ENCODE data around the gene MMAB.

The MMAB gene

DNA sequence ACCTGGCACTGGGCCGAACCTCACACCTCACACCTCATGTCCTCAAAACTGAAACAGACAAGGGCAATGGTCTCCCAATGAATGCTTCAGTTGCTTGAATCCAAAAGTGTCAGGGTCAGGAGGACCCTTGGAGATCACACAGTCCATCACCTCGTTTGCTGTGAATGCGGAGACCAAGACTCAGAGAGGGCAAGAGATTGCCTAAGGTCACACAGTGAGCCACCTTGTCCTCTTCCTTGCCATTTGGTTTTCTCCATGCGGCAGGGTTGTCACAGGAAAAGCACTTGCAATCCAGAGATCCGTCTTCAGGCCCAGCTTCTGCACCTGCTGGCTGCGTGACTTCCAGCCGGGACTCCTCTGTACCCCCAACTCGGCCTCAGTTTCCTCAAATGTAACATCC, 28.3 kb upstream of the MMAB start:
- no peak for DNase-seq

GRCh38 chr12:109600995-109601394, 27.7 kb upstream of the MMAB start:
- DNase-seq = no peak

- no peak for DNase-seq
Observed at GRCh38 chr12:109600481-109600880, 27.2 kb upstream of the MMAB start.

GRCh38 chr12:109599087-109599486, 25.8 kb upstream of the MMAB start:
- no peak for DNase-seq

GRCh38 chr12:109598428-109598854, 25.1 kb upstream of the MMAB start:
- DNase-seq = no peak

GRCh38 chr12:109597795-109598427, 24.6 kb upstream of the MMAB start:
- DNase-seq = peak; percentile 47

DNA sequence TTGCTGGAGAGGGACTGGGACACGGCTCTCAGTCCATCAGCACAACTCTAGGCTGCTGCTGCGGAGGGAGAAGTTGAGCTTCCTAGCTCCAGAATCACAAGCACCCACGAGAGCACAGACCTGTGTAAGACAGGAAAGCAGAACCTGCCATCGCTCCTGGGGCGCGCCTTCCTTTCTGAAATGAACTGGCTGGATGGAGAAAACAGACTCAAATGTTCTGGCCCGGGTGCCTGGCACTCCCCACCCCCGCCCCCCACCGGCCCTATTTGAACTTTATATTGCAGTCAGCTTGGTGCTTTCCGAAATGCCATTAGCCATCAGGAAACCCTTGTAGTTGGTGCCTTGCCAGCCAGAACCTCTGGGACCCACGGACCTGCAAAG, 24.1 kb upstream of the MMAB start:
- no peak for DNase-seq

- DNase-seq = no peak
Observed at GRCh38 chr12:109596418-109597244, 23.3 kb upstream of the MMAB start.

GRCh38 chr12:109595321-109595902, 22.1 kb upstream of the MMAB start:
- DNase-seq = no peak

DNA sequence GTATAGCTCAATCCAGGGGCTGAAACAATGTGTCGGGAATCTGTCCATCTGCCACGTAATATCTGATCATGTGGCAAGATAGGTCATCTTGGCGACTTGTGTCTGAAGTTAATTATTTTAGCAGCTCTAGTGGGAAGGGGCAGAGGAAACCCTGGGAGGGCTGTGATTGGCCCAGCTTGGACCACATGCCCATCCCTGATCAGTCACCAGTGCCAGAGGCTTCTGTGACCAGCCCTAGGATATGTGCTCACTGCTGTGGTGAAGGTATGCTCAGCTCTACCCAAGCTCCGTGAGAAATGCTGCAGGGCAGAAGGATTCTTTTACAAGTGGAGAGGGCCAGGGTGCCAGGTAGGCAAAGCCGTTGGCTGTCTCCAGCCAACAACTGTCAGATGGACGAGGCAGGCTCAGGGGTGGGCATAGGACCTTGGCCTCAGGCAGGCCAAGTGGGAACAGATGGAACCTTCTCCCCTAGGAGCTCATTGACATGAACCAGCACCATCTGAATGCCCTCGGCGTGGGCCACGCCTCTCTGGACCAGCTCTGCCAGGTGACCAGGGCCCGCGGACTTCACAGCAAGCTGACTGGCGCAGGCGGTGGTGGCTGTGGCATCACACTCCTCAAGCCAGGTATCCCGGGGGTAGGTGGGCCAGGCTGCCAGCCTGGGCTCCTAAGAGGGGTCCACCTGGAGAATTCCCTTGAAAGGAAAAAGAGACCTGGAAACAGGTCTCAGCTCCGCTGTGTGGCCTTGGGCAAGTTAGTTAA, 21.4 kb upstream of the MMAB start:
- DNase-seq = no peak

- DNase-seq = no peak
Observed at GRCh38 chr12:109592905-109593272, 19.6 kb upstream of the MMAB start.

GRCh38 chr12:109592195-109592904, 19.0 kb upstream of the MMAB start:
- no peak for DNase-seq

DNA sequence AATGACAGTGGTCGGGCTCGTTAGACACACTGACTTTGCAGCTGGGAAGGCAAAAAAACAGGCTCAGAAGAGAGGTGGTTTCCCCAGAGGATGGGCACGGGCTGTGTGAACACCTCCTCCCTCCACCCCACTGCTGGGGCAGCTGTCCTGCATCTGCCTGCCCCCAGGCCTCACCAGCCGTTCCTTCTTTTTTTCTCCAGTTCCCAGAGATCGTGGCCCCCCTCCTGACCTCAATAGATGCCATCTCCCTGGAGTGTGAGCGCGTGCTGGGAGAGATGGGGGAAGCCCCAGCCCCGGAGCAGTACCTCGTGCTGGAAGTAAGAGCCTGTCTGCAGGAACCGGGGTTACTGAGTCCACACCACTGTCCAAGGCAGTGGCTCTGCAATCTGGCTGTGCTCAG, 17.7 kb upstream of the MMAB start:
- DNase-seq = no peak

DNA sequence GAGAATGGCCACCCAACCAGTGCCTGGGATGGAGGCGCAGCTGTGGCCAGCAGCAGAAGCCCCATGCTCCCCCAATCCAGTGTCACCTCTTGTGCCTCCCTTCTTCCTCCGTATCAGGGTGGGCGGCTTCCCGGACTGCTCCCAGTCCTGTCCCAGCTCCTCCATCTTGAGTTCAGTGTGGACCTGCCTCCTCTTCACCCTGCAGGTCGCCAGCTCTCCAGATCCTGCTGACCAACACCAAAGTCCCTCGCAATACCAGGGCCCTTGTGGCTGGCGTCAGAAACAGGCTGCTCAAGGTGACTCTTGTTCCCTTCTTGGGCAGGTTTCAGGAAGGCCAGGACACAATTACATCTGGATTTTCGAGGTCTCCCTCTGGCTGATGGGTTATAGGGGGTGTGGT, 17.3 kb upstream of the MMAB start:
- DNase-seq = no peak

- no peak for DNase-seq
Observed at GRCh38 chr12:109589691-109590245, 16.5 kb upstream of the MMAB start.

DNA sequence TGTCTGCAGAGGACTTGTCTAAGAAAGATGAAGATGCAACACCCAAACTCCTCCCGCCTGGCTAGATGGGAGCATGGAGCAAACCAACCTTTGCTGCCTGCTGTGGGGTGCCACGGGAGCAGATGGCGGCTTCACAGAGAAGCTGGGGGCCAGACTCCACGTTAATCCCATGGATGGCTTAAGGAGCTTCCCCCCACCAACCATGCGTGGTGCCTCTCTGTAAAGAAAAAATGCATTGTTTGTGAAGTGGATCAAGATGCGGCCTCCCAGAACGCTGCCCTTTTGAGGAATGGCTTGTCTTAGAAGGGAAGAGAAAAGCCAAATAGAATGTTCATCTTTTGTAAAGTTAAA, 15.9 kb upstream of the MMAB start:
- DNase-seq = no peak

GRCh38 chr12:109588461-109589239, 15.3 kb upstream of the MMAB start:
- DNase-seq = no peak

- no peak for DNase-seq
Observed at GRCh38 chr12:109587921-109588320, 14.6 kb upstream of the MMAB start.

DNA sequence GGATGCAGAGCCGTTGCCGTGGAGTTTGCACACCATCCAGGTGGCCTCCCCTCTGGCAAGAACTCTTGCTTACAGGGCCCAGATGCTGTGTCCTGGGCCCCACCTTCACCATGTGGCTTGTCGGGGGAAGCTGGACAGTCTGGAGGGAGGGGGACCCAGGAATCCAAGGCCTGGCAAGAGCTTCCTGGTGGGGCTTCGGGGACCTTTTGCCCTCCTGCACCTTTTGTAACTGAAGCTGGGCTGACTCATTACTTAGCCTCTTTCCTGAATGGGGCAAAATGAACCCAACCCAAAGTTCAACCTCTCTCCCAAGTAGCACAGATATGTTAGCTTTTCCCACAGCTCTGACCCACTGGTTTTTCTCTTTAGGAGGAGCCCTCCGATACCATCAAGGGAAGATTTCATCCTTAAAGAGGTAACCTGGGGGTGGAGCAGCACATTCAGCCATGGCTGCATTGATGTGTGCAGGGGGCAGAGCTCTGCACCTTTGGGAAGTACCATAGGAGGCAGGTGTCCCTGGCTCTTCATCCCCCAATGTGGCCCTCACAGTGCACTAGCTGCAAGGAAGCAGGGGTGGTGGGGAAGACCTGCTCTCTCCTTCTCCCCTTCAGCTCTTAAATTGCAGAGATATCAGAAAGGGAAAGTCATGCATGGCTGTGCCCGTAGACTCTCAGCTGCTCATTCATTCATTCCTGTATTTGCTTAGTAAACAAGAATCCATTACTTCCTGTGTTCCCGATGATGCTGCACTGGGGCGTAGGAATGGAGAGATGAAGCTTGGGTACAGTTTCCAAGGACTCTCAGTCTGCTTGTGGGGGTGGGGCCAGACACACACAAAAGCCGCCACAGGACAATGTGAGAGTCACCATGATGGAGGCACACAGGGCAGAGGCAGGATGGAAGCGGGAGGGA, 13.3 kb upstream of the MMAB start:
- peak; percentile 19 for DNase-seq

DNA sequence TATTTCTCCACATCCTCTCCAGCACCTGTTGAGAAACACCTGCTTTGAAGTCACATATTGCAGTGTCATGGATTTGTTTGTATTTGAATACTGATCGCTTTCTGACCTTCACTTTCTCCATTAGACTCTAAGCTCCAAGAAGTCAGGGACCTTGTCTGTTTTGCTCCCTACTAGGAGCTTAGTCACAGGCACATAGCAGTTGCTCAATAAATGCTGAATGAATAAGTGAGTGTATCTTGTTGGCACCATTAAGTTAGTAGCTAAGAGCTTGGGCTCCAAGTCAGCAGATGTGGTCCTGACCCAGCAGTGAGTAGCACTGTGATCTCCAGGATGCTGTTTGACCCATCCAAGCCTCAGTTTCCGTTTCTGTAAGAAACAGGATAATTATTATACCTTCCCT, 10.4 kb upstream of the MMAB start:
- DNase-seq = no peak

DNA sequence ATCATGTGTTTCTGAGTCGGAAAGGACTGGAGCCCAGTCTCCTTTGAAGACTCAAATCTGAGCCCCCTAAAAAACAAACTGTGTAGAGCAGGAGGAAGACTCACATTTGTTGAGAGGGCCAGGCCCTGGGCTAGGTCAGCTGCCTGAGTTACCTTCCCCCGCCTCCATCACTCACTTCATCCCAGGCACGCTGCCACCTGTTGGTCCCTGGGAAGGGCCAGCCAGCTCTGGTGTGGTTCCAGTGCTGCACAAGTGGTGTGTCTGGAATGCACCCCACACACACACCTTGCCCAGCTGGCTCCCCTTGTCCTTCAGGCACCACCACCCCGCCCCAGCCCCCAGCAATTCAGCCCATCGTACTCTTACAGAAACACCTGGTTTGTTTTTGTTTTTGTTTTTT, 9.3 kb upstream of the MMAB start:
- DNase-seq = no peak

Measured in NCI-H1092 (cell line).